GM19395 (cell line): Measurements from ENCODE around the gene SLC18A3.

ENCODE experiments used
- ATAC-seq: cut with Tn5 transposase; IDR thresholded peaks from one replicate; pipeline ENCODE4 v1.9.1; 2021; ENCODE audit warnings: mild to moderate bottlenecking, moderate library complexity; ENCODE audit not compliant: unreplicated experiment

Gene SLC18A3

GRCh38 chr10:49622426-49623425 is 12.6 kb downstream of the SLC18A3 start:
- no peak for ATAC-seq

GRCh38 chr10:49624629-49625028 is 14.5 kb downstream of the SLC18A3 start:
- no peak for ATAC-seq

GRCh38 chr10:49625411-49625810 is 15.3 kb downstream of the SLC18A3 start:
- no peak for ATAC-seq

- ATAC-seq = no peak
Observed at GRCh38 chr10:49627038-49627437, 16.9 kb downstream of the SLC18A3 start.

GRCh38 chr10:49627644-49628247 is 17.6 kb downstream of the SLC18A3 start:
- ATAC-seq = no peak

GRCh38 chr10:49628599-49628998 is 18.5 kb downstream of the SLC18A3 start:
- ATAC-seq = no peak

- ATAC-seq = no peak
Observed at GRCh38 chr10:49629431-49629881, 19.3 kb downstream of the SLC18A3 start.

GRCh38 chr10:49631975-49632374 is 21.9 kb downstream of the SLC18A3 start:
- no peak for ATAC-seq

- ATAC-seq = no peak
Observed at GRCh38 chr10:49632406-49633317, 22.6 kb downstream of the SLC18A3 start.

- ATAC-seq = no peak
Observed at GRCh38 chr10:49633327-49634068, 23.4 kb downstream of the SLC18A3 start.

GRCh38 chr10:49634069-49634660 is 24.1 kb downstream of the SLC18A3 start:
- ATAC-seq = no peak

- ATAC-seq = no peak
Observed at GRCh38 chr10:49642311-49642710, 32.2 kb downstream of the SLC18A3 start.

- no peak for ATAC-seq
Observed at GRCh38 chr10:49643241-49644034, 33.3 kb downstream of the SLC18A3 start.

GRCh38 chr10:49644035-49644646 is 34.0 kb downstream of the SLC18A3 start:
- ATAC-seq = no peak

GRCh38 chr10:49645417-49645816 is 35.3 kb downstream of the SLC18A3 start:
- no peak for ATAC-seq

- no peak for ATAC-seq
Observed at GRCh38 chr10:49645871-49646870, 36.1 kb downstream of the SLC18A3 start.

GRCh38 chr10:49647554-49647953 is 37.4 kb downstream of the SLC18A3 start:
- ATAC-seq = no peak
